Epidermal melanocyte (primary cell): ENCODE measurements around the gene FOSB.
A peak's percentile ranks its signal among the peaks of the same experiment; 100 is the strongest.
"Not testable (repeated sequence)": the region's sequence is repeated elsewhere in the genome, so short reads cannot be mapped to it uniquely, and the experiment has no call there.

Experiments used
- DNase-seq: peaks from one replicate; pipeline ENCODE4 v3.0.0; 2011; ENCODE audit warnings: low spot score; ENCODE audit not compliant: insufficient read length

FOSB gene

GRCh38 chr19:45467456-45468158, at the start of gene FOSB:
Gene FOSB (plus strand): TSS chr19:45467996. CDS start chr19:45468587, 591 bp downstream.
- DNase-seq, result peak; percentile 95

GRCh38 chr19:45418802-45419201, 49.0 kb upstream of the FOSB start:
- DNase-seq, result no peak

- no peak for DNase-seq
These were observed 48.4 kb upstream of the FOSB start for GRCh38 chr19:45419396-45419795.

GRCh38 chr19:45419895-45420294, 47.9 kb upstream of the FOSB start:
- DNase-seq, result no peak

GRCh38 chr19:45420356-45420755, 47.4 kb upstream of the FOSB start:
- no peak for DNase-seq

- DNase-seq, result no peak
These were observed 46.9 kb upstream of the FOSB start for GRCh38 chr19:45420871-45421270.

- DNase-seq, result no peak
These were observed 45.8 kb upstream of the FOSB start for GRCh38 chr19:45421947-45422498.

GRCh38 chr19:45423033-45423588, 44.7 kb upstream of the FOSB start:
- DNase-seq, result no peak

- DNase-seq, result peak; percentile 91
These were observed 44.1 kb upstream of the FOSB start, which contains the start of gene ERCC1 for GRCh38 chr19:45423589-45424190. Gene ERCC1 (minus strand): TSS chr19:45423917. CDS start chr19:45423374, 543 bp downstream.

- peak; percentile 40 for DNase-seq
These were observed 43.4 kb upstream of the FOSB start for GRCh38 chr19:45424191-45425058.

- peak; percentile 23 for DNase-seq
These were observed 39.2 kb upstream of the FOSB start for GRCh38 chr19:45428384-45429231.

- DNase-seq, result not testable (repeated sequence)
These were observed 37.9 kb upstream of the FOSB start for GRCh38 chr19:45429896-45430295.

- not testable (repeated sequence) for DNase-seq
These were observed 36.8 kb upstream of the FOSB start for GRCh38 chr19:45431008-45431407.

GRCh38 chr19:45432543-45432942, 35.3 kb upstream of the FOSB start:
- not testable (repeated sequence) for DNase-seq

GRCh38 chr19:45437328-45437727, 30.5 kb upstream of the FOSB start:
- DNase-seq, result no peak

GRCh38 chr19:45439190-45439568, 28.6 kb upstream of the FOSB start:
- DNase-seq, result no peak

GRCh38 chr19:45439569-45440258, 28.1 kb upstream of the FOSB start:
- DNase-seq, result peak; percentile 82

- DNase-seq, result no peak
These were observed 27.5 kb upstream of the FOSB start for GRCh38 chr19:45440259-45440638.

GRCh38 chr19:45440873-45441654, 26.7 kb upstream of the FOSB start:
- DNase-seq, result peak; percentile 42
